Gastrocnemius medialis (tissue), 4 donors: ENCODE results near the gene PRSS21. TPM values are rescaled to one million over a fixed set of nuclear protein-coding genes. Genes with fewer than 3 reads are reported as not detected.

Source experiments
- ATAC-seq, 2 donors: fragments of 150-250 bp; one replicate each; pipeline ENCODE4 v1.9.1; 2016
- DNase-seq, 2 donors: peaks; one replicate each; pipeline ENCODE4 v3.0.0-alpha.2; 2019
- H3K27ac ChIP-seq, 4 donors: fragments of 200-600 bp; sonication (generic); 1 replicate in 1 of 4; 2 replicates in 3 of 4; pipeline ENCODE4 v1.5.1; 2016 to 2018; ENCODE audit warnings: mild to moderate bottlenecking in 2 of 4, moderate library complexity in 1 of 4
- H3K27me3 ChIP-seq, 3 donors: fragments of 200-600 bp; sonication (generic) in 2 of 3; 1 replicate in 1 of 3; 2 replicates in 2 of 3; pipeline versions ENCODE4 v1.5.1 to v1.6.0; 2016 to 2019; ENCODE audit warnings: mild to moderate bottlenecking in 1 of 3, moderate library complexity in 1 of 3
- H3K36me3 ChIP-seq, 2 donors: fragments of 200-600 bp; sonication (generic) in 1 of 2; one replicate each; pipeline ENCODE4 v1.5.1; 2017 to 2018
- H3K4me1 ChIP-seq, 2 donors: fragments of 200-600 bp; sonication (generic) in 1 of 2; one replicate each; pipeline ENCODE4 v1.5.1; 2016 to 2017; ENCODE audit warnings: mild to moderate bottlenecking in 2 of 2
- H3K4me3 ChIP-seq, 4 donors: fragments of 200-600 bp; sonication (generic) in 3 of 4; 1 replicate in 1 of 4; 2 replicates in 3 of 4; pipeline ENCODE4 v1.5.1; 2016 to 2019; ENCODE audit warnings: mild to moderate bottlenecking in 2 of 4
- H3K9me3 ChIP-seq, 3 donors: fragments of 200-600 bp; sonication (generic) in 2 of 3; 1 replicate in 1 of 3; 2 replicates in 2 of 3; pipeline ENCODE4 v1.5.1; 2016 to 2019
- CTCF ChIP-seq, 5 experiments: fragments of 450-650 bp in 3 of 5; fragments of 200-600 bp in 2 of 5; sonication (generic) in 2 of 5; IDR thresholded peaks in 4 of 5; conservative IDR thresholded peaks in 1 of 5; 1 replicate in 4 of 5; 2 replicates in 1 of 5; pipeline ENCODE4 v1.5.1; 2016 to 2019; ENCODE audit warnings: antibody characterized with exemption in 5 of 5, mild to moderate bottlenecking in 3 of 5, moderate library complexity in 3 of 5
- POLR2A ChIP-seq, 2 donors: fragments of 450-650 bp; IDR thresholded peaks; one replicate each; pipeline ENCODE4 v1.6.1; 2017; ENCODE audit warnings: antibody characterized with exemption in 2 of 2, mild to moderate bottlenecking in 2 of 2, moderate library complexity in 2 of 2
- in situ Hi-C, 4 donors: fragments of 200-750 bp; cut with MboI; loops; one replicate each; pipeline versions ENCODE4 v1.15.0 to v1.8.0; 2017; ENCODE audit warnings: low sequenced_read_pairs in 4 of 4
- intact Hi-C: fragments of 100-400 bp; cut with DNase I; formaldehyde crosslinking; loops from one replicate; pipeline ENCODE4 v1.15.1; 2023; ENCODE audit warnings: low total_unique reads
- total RNA-seq, 4 donors: library from RNA; depleted of rRNA; stranded (reverse); fragments of >200 nt; gene quantifications; one replicate each; pipeline versions ENCODE4 v1.1.0 to v1.2.3, GENCODE V29; 2016

The PRSS21 gene
- total RNA-seq, 4 donors from 2014 or later, result not detected

- intact Hi-C loops, result no loop called here
- in situ Hi-C loops, result no loop called here
- no peak for ATAC-seq
Observed at GRCh38 chr16:2822158-2822495, 5.1 kb downstream of the PRSS21 start.

DNA sequence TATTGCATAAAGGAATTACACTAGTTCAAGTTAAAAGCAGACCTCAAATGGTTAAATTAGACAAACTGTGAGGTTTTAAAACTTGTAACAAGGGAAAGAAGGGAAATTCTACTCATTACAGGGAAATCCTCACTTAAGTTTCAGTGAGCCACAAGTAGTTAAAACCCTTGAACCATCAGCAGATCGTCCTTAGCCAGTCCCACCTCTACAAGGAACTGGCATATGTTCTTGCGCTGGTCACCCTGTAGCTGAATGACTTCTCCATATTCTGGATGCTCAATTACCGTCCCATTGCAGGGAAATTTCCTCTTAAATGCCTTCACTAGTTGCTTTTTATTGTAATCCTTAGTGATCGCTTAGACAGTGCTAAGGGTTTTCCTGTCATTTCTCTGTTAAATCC, 5.5 kb downstream of the PRSS21 start:
- TF ChIP-seq CTCF (IDR thresholded peaks at IDR 0.05 in 4 of 5, conservative IDR thresholded peaks at IDR 0.05 in 1 of 5), result no peak
- no peak for ATAC-seq
- in situ Hi-C loops (no loop called here), intact Hi-C loops (no loop called here)
- peaks cover 0 to 2% (median 0%) of the 10 kb centered on the region in 3 donors for H3K27me3 ChIP-seq
- H3K27ac ChIP-seq, result no peak overlapping the region
- no peak for DNase-seq
- H3K9me3 ChIP-seq, result no peaks in the 10 kb centered on the region
- H3K4me1 ChIP-seq, result no peaks in the 10 kb centered on the region
- no peaks in the 10 kb centered on the region for H3K36me3 ChIP-seq
- no peak overlapping the region for H3K4me3 ChIP-seq

More at GRCh38 chr16:2822158-2822495, 5.1 kb downstream of the PRSS21 start:
- TF ChIP-seq POLR2A (IDR thresholded peaks at IDR 0.05) (no peak), CTCF (IDR thresholded peaks at IDR 0.05 in 4 of 5, conservative IDR thresholded peaks at IDR 0.05 in 1 of 5) (no peak)
- no peak overlapping the region for H3K4me3 ChIP-seq
- no peak for DNase-seq
- no peak overlapping the region for H3K27ac ChIP-seq
- H3K27me3 ChIP-seq, result peaks cover 0 to 5% (median 0%) of the 10 kb centered on the region in 3 donors
- no peaks in the 10 kb centered on the region for H3K4me1 ChIP-seq
- H3K9me3 ChIP-seq, result no peaks in the 10 kb centered on the region
- no peaks in the 10 kb centered on the region for H3K36me3 ChIP-seq

DNA sequence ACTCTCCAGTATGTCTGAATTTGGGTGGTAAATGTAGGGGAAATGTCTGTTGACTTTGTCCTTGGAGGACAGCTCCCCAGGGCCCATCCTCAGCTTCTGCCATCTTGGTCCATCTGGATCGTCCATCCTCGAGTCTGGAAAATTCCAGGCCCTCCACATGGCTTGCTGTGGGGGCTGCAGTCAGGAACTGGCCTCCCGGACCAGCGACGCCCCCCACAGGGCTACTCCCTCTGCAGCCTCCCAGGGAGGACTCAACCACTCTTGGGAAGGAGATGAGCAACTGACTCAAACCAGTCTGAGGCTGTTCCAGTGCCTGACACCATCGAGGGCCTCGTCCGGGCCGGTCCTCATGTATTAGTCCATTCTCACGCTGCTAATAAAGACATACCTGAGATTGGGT, 7.6 kb downstream of the PRSS21 start:
- no peak for DNase-seq
- Histone ChIP-seq H3K9me3 (no peaks in the 10 kb centered on the region), H3K4me1 (no peaks in the 10 kb centered on the region), H3K27me3 (peaks cover under 1 to 7% (median 4%) of the 10 kb centered on the region in 3 donors), H3K4me3 (no peak overlapping the region), H3K27ac (no peak overlapping the region), H3K36me3 (no peaks in the 10 kb centered on the region)
- ATAC-seq, result no peak
- intact Hi-C loops (no loop called here), in situ Hi-C loops (no loop called here)
- TF ChIP-seq CTCF (IDR thresholded peaks at IDR 0.05 in 4 of 5, conservative IDR thresholded peaks at IDR 0.05 in 1 of 5), result no peak
- TF ChIP-seq POLR2A (IDR thresholded peaks at IDR 0.05), result no peak

DNA sequence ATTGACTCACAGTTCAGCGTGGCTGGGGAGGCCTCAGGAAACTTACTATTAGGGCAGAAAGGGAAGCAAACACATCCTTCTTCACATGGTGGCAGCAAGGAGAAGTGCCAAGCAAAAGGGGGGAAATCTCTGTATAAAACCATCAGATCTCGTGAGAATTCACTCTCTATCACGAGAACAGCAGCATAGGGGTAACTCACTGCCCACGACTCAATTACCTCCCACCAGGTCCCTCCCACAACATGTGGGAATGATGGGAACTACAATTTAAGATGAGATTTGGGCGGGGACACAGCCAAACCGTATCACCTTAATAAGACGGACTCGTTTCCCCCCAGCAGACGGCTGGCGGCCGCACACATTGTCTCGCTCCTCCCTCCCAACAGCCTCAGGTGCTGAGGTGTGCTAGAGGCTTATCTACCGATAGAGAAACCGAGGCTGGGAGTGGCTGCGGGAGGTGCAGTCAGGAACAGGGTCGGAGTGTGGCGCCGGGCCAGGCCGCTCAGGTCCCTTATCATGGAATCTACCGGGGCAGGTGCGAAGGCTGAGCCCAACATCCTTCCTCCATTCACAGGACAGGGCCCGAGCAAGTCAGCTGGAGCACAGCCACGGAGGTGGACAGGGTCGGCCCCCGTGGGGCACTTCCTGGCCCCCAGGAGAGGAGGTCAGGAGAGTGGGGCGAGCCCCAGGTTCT, 8.2 kb downstream of the PRSS21 start:
- TF ChIP-seq CTCF (IDR thresholded peaks at IDR 0.05 in 4 of 5, conservative IDR thresholded peaks at IDR 0.05 in 1 of 5) (no peak), POLR2A (IDR thresholded peaks at IDR 0.05) (no peak)
- H3K4me3 ChIP-seq, result no peak overlapping the region
- no peak for DNase-seq
- H3K4me1 ChIP-seq, result no peaks in the 10 kb centered on the region
- intact Hi-C loops, result no loop called here
- no peaks in the 10 kb centered on the region for H3K9me3 ChIP-seq
- H3K27ac ChIP-seq, result no peak overlapping the region
- H3K27me3 ChIP-seq, result peaks cover 3 to 9% (median 4%) of the 10 kb centered on the region in 3 donors
- in situ Hi-C loops, result no loop called here
- ATAC-seq, result no peak
- H3K36me3 ChIP-seq, result no peaks in the 10 kb centered on the region

DNA sequence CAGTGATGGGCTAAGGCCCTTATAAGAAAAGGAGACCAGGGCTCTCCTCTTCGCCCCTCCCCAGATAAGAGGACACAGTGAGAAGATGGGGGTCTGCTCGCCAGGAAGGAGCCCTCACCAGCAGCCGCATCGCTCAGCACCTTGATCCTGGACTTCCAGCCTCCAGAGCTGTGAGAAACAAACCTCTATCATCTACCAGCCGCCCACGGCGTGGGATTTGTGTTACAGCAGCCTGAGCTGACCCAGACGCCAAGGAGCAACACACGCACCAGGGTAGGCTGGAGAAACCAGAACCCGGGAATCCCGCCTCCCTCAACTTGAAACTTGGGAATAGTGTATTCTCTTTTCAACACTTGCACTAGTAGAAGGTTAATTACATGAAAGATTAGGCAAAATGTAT, 8.9 kb downstream of the PRSS21 start:
- Histone ChIP-seq H3K36me3 (no peaks in the 10 kb centered on the region), H3K4me1 (no peaks in the 10 kb centered on the region), H3K27ac (no peak overlapping the region), H3K4me3 (no peak overlapping the region), H3K9me3 (no peaks in the 10 kb centered on the region), H3K27me3 (peaks cover 3 to 9% (median 4%) of the 10 kb centered on the region in 3 donors)
- ATAC-seq (no peak), DNase-seq (no peak)
- intact Hi-C loops (no loop called here), in situ Hi-C loops (no loop called here)
- no peak for TF ChIP-seq POLR2A (IDR thresholded peaks at IDR 0.05)
- TF ChIP-seq CTCF (IDR thresholded peaks at IDR 0.05 in 4 of 5, conservative IDR thresholded peaks at IDR 0.05 in 1 of 5), result no peak
